Type B pancreatic cell (in vitro differentiated cells): ENCODE results near the gene KLHL6. TPM values are rescaled to one million over a fixed set of nuclear protein-coding genes. Genes with fewer than 3 reads are reported as not detected.

Source experiments
- DNase-seq: peaks from one replicate; pipeline ENCODE4 v3.0.0; 2021; ENCODE audit warnings: mixed read lengths; ENCODE audit not compliant: unreplicated experiment; ENCODE audit errors: extremely low spot score
- H3K27ac Mint-ChIP-seq: 2 replicates; pipeline ENCODE4 v1.8.0; 2021; ENCODE audit warnings: mild to moderate bottlenecking, mixed read lengths
- H3K27me3 Mint-ChIP-seq: 2 replicates; pipeline ENCODE4 v1.8.0; 2021; ENCODE audit warnings: mixed read lengths
- H3K36me3 Mint-ChIP-seq: 2 replicates; pipeline ENCODE4 v1.8.0; 2021; ENCODE audit warnings: mixed read lengths
- H3K4me1 Mint-ChIP-seq: one replicate; pipeline ENCODE4 v1.8.0; 2021; ENCODE audit warnings: mixed read lengths; ENCODE audit not compliant: unreplicated experiment
- H3K4me3 Mint-ChIP-seq: 2 replicates; pipeline ENCODE4 v1.8.0; 2021; ENCODE audit warnings: mild to moderate bottlenecking, mixed read lengths
- H3K9me3 Mint-ChIP-seq: 2 replicates; pipeline ENCODE4 v1.8.0; 2021; ENCODE audit warnings: mixed read lengths
- CTCF ChIP-seq: fragments of 200-600 bp; sonication (generic); conservative IDR thresholded peaks from 2 replicates; pipeline ENCODE4 v1.5.0; 2021; ENCODE audit warnings: antibody characterized with exemption, mild to moderate bottlenecking
- total RNA-seq: library from RNA; stranded (reverse); gene quantifications from 2 replicates; pipeline ENCODE4 v1.2.1, GENCODE V29; 2021; ENCODE audit warnings: low replicate concordance

KLHL6 gene
- total RNA-seq, 1 donor from 2014 or later = not detected

DNA sequence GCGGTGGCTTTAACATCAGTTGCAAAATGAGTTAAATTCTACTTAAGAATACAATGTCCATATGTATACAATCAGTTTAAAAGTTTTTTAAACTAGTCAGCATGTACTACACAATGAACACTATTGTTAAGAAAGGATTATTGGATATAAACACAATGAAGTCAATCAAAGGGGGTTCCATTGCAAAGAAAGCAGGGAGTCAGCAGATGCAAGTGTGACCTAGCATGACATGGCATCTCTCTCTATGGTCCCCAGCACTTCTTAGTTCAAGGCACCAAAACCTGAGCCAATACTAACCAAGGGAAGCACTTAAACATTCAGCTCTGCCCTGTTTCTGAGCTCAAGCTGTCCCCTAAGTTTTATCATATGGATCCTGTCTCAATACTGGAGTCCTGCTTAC is 17.0 kb downstream of the KLHL6 start:
- no peak for DNase-seq

GRCh38 chr3:183537295-183537730 is 18.2 kb downstream of the KLHL6 start:
- Mint-ChIP-seq H3K4me3 (no peak overlapping the region), H3K36me3 (no peaks in the 10 kb centered on the region), H3K4me1 (peaks cover 8% of the 10 kb centered on the region), H3K27me3 (peaks cover 13% of the 10 kb centered on the region), H3K9me3 (no peaks in the 10 kb centered on the region), H3K27ac (no peak overlapping the region)
- no peak for TF ChIP-seq CTCF
- DNase-seq = no peak

More for the DNA sequence above, 17.0 kb downstream of the KLHL6 start:
- Mint-ChIP-seq H3K4me1 (peaks cover 4% of the 10 kb centered on the region), H3K27me3 (peaks cover 4% of the 10 kb centered on the region), H3K4me3 (no peak overlapping the region), H3K9me3 (no peaks in the 10 kb centered on the region), H3K27ac (no peak overlapping the region), H3K36me3 (no peaks in the 10 kb centered on the region)
- TF ChIP-seq CTCF = no peak

GRCh38 chr3:183536238-183536880 is 19.1 kb downstream of the KLHL6 start:
- Mint-ChIP-seq H3K9me3 (no peaks in the 10 kb centered on the region), H3K4me3 (no peak overlapping the region), H3K27ac (no peak overlapping the region), H3K27me3 (peaks cover 18% of the 10 kb centered on the region), H3K36me3 (no peaks in the 10 kb centered on the region), H3K4me1 (peaks cover 8% of the 10 kb centered on the region)
- no peak for TF ChIP-seq CTCF
- no peak for DNase-seq

- H3K36me3 Mint-ChIP-seq = no peaks in the 10 kb centered on the region
- no peak for TF ChIP-seq CTCF
- peaks cover 21% of the 10 kb centered on the region for H3K27me3 Mint-ChIP-seq
- no peak overlapping the region for H3K4me3 Mint-ChIP-seq
- no peaks in the 10 kb centered on the region for H3K9me3 Mint-ChIP-seq
- no peak overlapping the region for H3K27ac Mint-ChIP-seq
- no peak for DNase-seq
- peaks cover 8% of the 10 kb centered on the region for H3K4me1 Mint-ChIP-seq
Observed at GRCh38 chr3:183534249-183534648, 21.3 kb downstream of the KLHL6 start.

DNA sequence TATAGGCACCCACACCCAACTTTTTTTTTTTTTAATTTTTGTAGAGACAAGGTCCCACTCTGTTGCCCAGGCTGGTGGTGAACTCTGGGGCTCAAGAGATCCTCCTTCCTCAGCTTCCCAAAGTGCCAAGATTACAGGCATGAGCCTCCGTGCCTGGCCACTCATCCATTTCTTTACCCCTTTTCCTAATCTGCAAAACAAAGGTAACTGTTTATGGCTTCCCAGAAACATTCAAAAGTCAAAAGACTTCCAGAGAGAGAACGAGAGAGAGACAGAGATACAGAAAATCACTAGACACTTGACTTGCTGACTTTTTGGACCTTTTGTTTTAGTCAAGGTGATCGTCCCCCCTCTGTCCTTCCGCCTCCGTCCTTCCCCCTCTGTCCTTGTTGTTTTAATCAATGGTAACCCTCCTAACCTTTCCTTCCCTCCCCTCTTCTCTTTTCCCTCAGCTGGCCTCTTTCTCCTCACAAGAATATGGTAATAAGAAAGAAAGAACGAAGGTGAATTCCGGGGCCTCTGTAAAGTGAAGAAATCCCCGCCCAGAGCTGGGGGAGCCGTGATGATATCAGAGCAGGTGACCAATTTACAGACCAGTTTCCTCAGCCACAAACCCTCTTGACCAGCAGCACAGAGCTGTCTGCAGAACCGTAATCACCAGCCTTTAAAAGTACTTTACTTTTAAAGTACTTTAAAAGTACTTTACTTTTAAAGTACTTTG is 21.9 kb downstream of the KLHL6 start:
- Mint-ChIP-seq H3K27me3 (peaks cover 21% of the 10 kb centered on the region), H3K36me3 (no peaks in the 10 kb centered on the region), H3K4me1 (peaks cover 8% of the 10 kb centered on the region), H3K9me3 (no peaks in the 10 kb centered on the region), H3K4me3 (peak overlapping the region; percentile 22), H3K27ac (no peak overlapping the region)
- no peak for TF ChIP-seq CTCF
- no peak for DNase-seq
